Measurements from ENCODE around the gene ITGB5.
"Not testable (repeated sequence)": the region's sequence is repeated elsewhere in the genome, so short reads cannot be mapped to it uniquely, and the experiment has no call there.

Gene ITGB5

GRCh38 chr3:124812291-124813265, 74.6 kb downstream of the ITGB5 start:
- DNase-seq: peak; percentile 95

DNA sequence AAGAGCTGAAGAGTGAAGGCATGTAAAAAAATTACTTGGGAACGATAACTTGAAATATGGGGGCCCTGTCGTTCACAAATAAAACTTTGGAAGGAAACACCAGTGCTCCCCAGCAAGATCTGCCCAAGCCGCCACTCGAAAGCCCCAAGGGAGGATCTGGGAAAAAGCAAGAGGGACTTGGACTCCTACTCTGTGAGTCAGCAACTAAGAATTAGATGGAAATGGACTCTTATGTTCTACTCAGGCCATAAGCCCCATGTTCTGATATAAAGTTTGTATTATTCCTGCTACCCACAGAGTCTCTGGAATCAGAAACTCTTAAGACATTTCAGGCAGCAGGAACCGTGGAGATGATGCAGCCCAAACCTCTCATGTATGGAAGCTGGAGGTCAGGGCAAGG, 75.7 kb downstream of the ITGB5 start:
- peak; percentile 81 for DNase-seq

GRCh38 chr3:124810970-124811369, 76.2 kb downstream of the ITGB5 start:
- no peak for DNase-seq

GRCh38 chr3:124809039-124809438, 78.1 kb downstream of the ITGB5 start:
- no peak for DNase-seq

DNA sequence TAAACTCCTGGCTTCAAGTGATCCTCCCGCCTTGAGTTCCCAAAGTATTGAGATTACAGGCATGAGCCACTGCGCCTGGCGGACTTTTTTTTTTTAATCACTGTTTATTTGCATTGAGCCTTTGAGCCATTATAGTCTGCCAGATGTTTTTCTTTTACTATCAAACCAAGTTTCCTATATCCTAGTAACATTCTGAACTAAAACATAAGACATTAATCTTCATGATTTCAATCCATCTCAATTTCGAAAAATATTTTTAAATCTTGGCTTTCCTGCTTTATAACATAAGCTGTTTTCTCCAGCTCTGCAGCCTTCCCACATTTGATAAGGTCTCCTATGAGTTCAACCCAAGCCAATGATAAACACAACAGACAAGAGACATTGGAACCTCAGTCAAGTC, 81.5 kb downstream of the ITGB5 start:
- no peak for DNase-seq

DNA sequence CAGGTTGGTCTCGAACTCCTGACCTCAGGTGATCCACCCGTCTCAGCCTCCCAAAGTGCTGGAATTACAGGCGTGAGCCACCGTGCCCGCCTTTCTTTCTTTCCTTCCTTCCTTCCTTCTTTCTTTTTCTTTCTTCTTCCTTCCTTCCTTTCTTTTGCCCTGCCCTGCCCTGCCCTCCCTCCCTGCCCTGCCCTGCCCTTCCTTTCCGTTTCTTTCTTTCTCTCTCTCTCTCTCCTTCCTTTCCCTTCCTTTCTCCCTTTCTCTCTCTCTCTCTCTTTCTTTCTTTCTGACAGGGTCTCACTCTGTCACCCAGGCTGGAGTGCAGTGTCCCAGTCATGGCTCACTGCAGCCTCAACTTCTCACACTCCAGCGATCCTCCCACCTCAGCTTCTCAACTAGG, 82.3 kb downstream of the ITGB5 start:
- DNase-seq: no peak

- no peak for DNase-seq
These were observed 84.5 kb downstream of the ITGB5 start for GRCh38 chr3:124802702-124803101.

GRCh38 chr3:124802061-124802698, 85.0 kb downstream of the ITGB5 start:
- no peak for DNase-seq

- DNase-seq: peak; percentile 52
These were observed 86.5 kb downstream of the ITGB5 start for GRCh38 chr3:124800511-124801258.

- DNase-seq: no peak
These were observed 87.1 kb downstream of the ITGB5 start for GRCh38 chr3:124800076-124800475.

DNA sequence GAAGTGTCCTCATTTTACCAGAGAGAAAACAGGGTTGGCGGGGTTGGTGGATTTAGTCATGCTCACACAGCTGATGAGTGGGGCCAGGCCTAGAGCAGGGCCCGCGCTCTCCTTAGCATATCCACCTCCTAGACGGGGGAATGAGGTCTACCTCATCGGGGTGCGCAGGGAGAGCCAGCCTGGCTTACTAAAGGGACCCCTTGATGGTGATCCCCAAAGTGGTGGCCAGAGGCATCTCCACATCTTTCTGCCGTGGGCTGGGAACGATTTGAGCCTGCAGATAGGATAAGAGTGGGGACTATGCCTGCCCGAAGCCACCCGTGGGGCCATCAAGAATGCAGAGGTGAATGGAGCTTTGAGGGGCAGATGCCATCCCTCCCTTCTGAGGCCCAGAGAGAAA, 87.5 kb downstream of the ITGB5 start:
- DNase-seq: no peak

GRCh38 chr3:124797426-124797945, 89.7 kb downstream of the ITGB5 start:
- no peak for DNase-seq

- no peak for DNase-seq
These were observed 90.7 kb downstream of the ITGB5 start for GRCh38 chr3:124796477-124796876.

GRCh38 chr3:124793054-124793739, 94.0 kb downstream of the ITGB5 start:
- DNase-seq: no peak

DNA sequence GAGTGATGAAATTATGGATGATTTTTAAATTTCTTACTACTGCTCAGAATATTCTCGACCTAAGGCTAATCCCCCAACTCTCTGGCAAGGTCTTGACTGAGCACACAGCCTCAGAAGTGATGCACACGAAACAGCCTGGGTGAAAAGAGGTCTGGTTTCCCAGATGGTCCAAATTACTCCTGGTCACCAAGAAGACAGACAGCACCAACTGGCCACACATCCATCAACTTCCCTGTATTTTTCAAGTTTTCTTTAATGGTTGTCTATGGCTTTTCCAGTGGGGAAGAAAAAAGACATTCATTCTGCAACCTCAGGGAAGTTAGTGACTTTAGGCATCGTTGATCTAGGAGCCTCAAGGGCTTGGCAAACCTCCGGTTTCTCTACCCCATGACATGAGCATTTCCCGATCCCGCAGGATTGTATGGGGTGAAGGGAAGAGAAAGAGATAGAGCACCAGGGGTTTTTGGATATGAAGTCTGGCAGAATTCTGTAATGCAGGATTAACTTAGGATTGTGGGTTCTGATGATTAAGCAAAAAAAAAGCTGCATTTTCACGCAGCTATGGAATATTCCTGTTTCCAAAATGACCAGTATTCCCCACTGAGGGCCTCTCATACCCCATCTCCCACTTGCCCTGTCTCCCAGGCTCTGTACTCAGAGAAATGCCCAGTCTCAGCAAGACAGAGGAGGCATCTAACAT, 94.7 kb downstream of the ITGB5 start:
- peak; percentile 32 for DNase-seq

DNA sequence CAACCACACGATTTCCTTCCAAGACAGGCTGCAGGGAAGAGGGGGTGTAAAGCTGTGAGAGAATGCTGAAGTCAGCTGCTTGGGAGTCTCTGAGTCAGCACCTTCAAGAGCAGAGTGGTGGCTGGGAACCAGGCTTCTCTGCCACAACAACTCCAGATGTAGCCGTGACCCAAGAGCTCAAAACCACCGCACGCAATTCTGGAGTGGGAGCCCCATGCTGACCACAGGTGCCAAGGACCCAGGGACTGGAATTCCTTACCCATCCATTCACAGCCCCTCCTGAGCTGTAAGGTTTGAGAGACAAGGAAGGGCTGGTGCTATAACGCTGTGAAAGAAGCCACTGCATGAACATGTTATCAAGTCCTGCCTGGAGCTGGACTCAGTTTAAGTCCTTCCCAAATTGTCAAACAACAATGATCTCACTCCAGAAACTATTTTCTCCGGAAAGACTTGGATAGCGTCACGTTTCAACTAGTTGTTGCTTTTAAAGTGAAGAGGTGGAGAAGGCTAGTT, 95.5 kb downstream of the ITGB5 start:
- DNase-seq: peak; percentile 97

DNA sequence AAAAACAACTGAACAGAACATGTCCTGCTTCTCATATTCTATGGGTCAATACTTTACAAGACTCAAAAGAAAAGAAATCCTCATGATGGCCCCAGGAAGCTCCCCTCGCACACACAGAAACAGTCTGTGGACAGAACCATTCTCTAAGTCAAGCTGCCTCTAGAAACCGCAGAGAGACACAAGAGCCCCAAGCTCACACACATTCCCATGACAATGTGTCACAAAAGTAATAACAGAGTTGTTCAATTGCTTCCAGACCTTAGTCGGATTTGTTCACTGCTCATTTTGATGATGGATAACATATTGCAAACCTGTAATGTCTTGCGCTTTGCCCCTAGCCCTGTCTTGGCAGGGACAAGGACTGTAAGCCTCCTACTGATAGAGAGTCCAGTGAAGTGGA, 96.0 kb downstream of the ITGB5 start:
- DNase-seq: peak; percentile 95

DNA sequence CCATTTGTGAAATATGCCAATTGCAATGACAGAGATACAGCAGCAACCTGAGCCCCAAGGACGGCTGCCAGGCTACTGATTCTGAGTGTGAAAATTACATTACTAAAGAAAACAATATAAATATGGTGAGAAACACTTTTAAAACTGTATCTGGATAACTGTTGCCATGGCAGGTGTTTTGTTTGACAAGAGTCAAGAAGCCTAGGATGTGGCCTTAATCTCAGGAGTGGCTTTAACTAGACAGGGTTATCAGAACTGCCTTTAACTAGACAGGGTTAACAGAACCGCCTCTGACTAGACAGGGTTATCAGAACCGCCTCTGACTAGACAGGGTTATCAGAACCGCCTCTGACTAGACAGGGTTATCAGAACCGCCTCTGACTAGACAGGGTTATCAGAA, 98.1 kb downstream of the ITGB5 start:
- DNase-seq: not testable (repeated sequence)

DNA sequence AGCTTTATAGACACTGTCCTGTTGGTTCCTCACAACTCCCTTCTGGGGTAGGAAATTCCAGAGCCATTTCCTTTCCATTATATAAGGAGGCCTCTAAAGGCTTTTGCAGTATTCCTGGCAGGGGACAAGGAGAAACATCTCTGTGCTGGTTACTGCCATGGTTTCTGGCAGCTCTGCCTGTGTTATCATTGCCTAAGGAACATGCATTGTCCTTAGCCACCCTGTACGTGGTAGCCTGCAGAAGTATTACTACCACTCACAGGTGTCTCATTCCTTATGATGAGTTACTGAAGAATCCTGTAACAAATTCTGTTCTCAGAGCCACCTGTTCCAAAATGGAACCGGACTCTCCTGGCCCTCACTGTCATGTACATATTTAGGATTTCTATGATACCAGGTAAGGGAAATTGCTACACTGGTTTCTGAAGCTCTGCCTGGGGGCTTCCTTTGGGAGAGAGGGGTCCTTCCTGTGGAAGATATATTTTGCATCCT, 98.9 kb downstream of the ITGB5 start:
- DNase-seq: no peak

- peak; percentile 44 for DNase-seq
These were observed 99.5 kb downstream of the ITGB5 start for GRCh38 chr3:124787476-124788195.
